CD14-positive monocyte (primary cell): ENCODE results near the gene CYP2W1. TPM values are rescaled to one million over a fixed set of nuclear protein-coding genes. Genes with fewer than 3 reads are reported as not detected.

ENCODE experiments used
- DNase-seq, 3 donors: peaks; one replicate each; pipeline ENCODE4 v3.0.0-alpha.2; 2011 to 2022
- H2AFZ ChIP-seq: 2 replicates; pipeline ENCODE4 v1.6.0; 2012; ENCODE audit warnings: mild to moderate bottlenecking, low read depth, low read length, inconsistent platforms; ENCODE audit not compliant: insufficient read depth, poor library complexity, severe bottlenecking
- H3K27ac ChIP-seq, 2 donors: 1 replicate in 1 of 2; 2 replicates in 1 of 2; pipeline ENCODE4 v1.5.1; 2012 to 2013; ENCODE audit warnings: low read length in 2 of 2, control low read depth in 1 of 2, inconsistent platforms in 1 of 2, low read depth in 1 of 2, mild to moderate bottlenecking in 1 of 2
- H3K27me3 ChIP-seq, 2 donors: one replicate each; pipeline versions ENCODE4 v1.6.0 to v1.6.1; 2011 to 2013; ENCODE audit warnings: low read length in 2 of 2; ENCODE audit not compliant: control insufficient read depth in 2 of 2, insufficient read depth in 2 of 2
- H3K36me3 ChIP-seq, 2 donors: replicated peaks in 1 of 2; 1 replicate in 1 of 2; 2 replicates in 1 of 2; pipeline versions ENCODE4 v1.5.1 to v1.6.1; 2012 to 2013; ENCODE audit warnings: low read length in 2 of 2, control low read depth in 1 of 2, inconsistent platforms in 1 of 2, mild to moderate bottlenecking in 1 of 2; ENCODE audit not compliant: insufficient read depth in 2 of 2, control insufficient read depth in 1 of 2
- H3K4me1 ChIP-seq, 2 donors: 1 replicate in 1 of 2; 2 replicates in 1 of 2; pipeline versions ENCODE4 v1.5.1 to v1.6.1; 2012 to 2013; ENCODE audit warnings: low read length in 2 of 2, control low read depth in 1 of 2, inconsistent platforms in 1 of 2, mild to moderate bottlenecking in 1 of 2, moderate library complexity in 1 of 2; ENCODE audit not compliant: insufficient read depth in 2 of 2, control insufficient read depth in 1 of 2
- H3K4me2 ChIP-seq: replicated peaks from 2 replicates; pipeline ENCODE3; 2012; ENCODE audit warnings: low read length, moderate library complexity, mild to moderate bottlenecking; ENCODE audit not compliant: poor library complexity, severe bottlenecking; ENCODE audit errors: extremely low read depth
- H3K4me3 ChIP-seq, 3 experiments: fragments of 200-600 bp in 1 of 3; sonication (generic) in 1 of 3; replicated peaks in 1 of 3; 1 replicate in 2 of 3; 2 replicates in 1 of 3; pipeline ENCODE4 v1.5.1; 2011 to 2013; ENCODE audit warnings: low read length in 3 of 3, mild to moderate bottlenecking in 3 of 3, control low read depth in 2 of 3, low read depth in 2 of 3, inconsistent platforms in 1 of 3, moderate library complexity in 1 of 3
- H3K79me2 ChIP-seq: 2 replicates; pipeline ENCODE4 v1.6.0; 2012; ENCODE audit warnings: mild to moderate bottlenecking, control low read depth, inconsistent platforms, low read length, moderate library complexity; ENCODE audit not compliant: insufficient read depth
- H3K9ac ChIP-seq: 2 replicates; pipeline ENCODE4 v1.6.0; 2017; ENCODE audit warnings: low read length, mild to moderate bottlenecking; ENCODE audit not compliant: insufficient read depth, poor library complexity, severe bottlenecking
- H3K9me3 ChIP-seq, 2 donors: replicated peaks in 1 of 2; 1 replicate in 1 of 2; 2 replicates in 1 of 2; pipeline versions ENCODE4 v1.5.1 to v1.6.1; 2012 to 2013; ENCODE audit warnings: low read length in 2 of 2, control low read depth in 1 of 2; ENCODE audit not compliant: control insufficient read depth in 1 of 2, insufficient read depth in 1 of 2
- H4K20me1 ChIP-seq: 2 replicates; pipeline ENCODE4 v1.6.0; 2012; ENCODE audit warnings: mild to moderate bottlenecking, low read length, control low read depth, moderate library complexity; ENCODE audit not compliant: insufficient read depth
- H3K27ac Mint-ChIP-seq, 7 donors: one replicate each; pipeline ENCODE4 v1.8.0; 2020; ENCODE audit warnings: mild to moderate bottlenecking in 7 of 7, mixed read lengths in 7 of 7, moderate library complexity in 6 of 7, inconsistent platforms in 2 of 7
- H3K27me3 Mint-ChIP-seq, 3 donors: one replicate each; pipeline ENCODE4 v1.8.0; 2021 to 2022; ENCODE audit warnings: low read depth in 3 of 3, mild to moderate bottlenecking in 3 of 3, mixed read lengths in 3 of 3, moderate library complexity in 3 of 3, inconsistent platforms in 1 of 3
- H3K36me3 Mint-ChIP-seq, 2 donors: one replicate each; pipeline ENCODE4 v1.8.0; 2020; ENCODE audit warnings: mixed read lengths in 2 of 2, inconsistent platforms in 1 of 2, mild to moderate bottlenecking in 1 of 2
- H3K4me1 Mint-ChIP-seq: one replicate; pipeline ENCODE4 v1.8.0; 2020; ENCODE audit warnings: mild to moderate bottlenecking, mixed read lengths
- H3K4me3 Mint-ChIP-seq, 2 donors: one replicate each; pipeline ENCODE4 v1.8.0; 2020; ENCODE audit warnings: mild to moderate bottlenecking in 2 of 2, mixed read lengths in 2 of 2, moderate library complexity in 1 of 2
- H3K9me3 Mint-ChIP-seq, 7 donors: one replicate each; pipeline ENCODE4 v1.8.0; 2020 to 2022; ENCODE audit warnings: mixed read lengths in 7 of 7, mild to moderate bottlenecking in 6 of 7, moderate library complexity in 6 of 7, inconsistent platforms in 2 of 7
- CTCF ChIP-seq: fragments of 200-600 bp; IDR thresholded peaks from one replicate; pipeline ENCODE4 v1.8.0; 2022; ENCODE audit warnings: antibody characterized with exemption, mild to moderate bottlenecking
- WGBS: methylation state at CpG from one replicate; pipeline ENCODE4 v1.1.5; 2013; ENCODE audit warnings: missing lambda C conversion rate; ENCODE audit not compliant: insufficient coverage; 5-methylcytosine and 5-hydroxymethylcytosine counted together
- intact Hi-C, 2 donors: fragments of 100-400 bp; cut with micrococcal nuclease; formaldehyde crosslinking; loops; one replicate each; pipeline versions ENCODE4 v1.15.0 to v1.15.1; 2023
- polyA plus RNA-seq, 3 donors: library from polyadenylated mRNA; depleted of rRNA in 1 of 3; unstranded in 2 of 3; stranded (reverse) in 1 of 3; fragments of 300-500 nt in 2 of 3; fragments of >200 nt in 1 of 3; fragmentation: Illumina TruSeq in 2 of 3; gene quantifications; 1 replicate in 2 of 3; 2 replicates in 1 of 3; pipeline ENCODE4 v1.2.3, GENCODE V29; 2012 to 2021

CYP2W1 gene
- polyA plus RNA-seq, 3 donors: not detected

DNA sequence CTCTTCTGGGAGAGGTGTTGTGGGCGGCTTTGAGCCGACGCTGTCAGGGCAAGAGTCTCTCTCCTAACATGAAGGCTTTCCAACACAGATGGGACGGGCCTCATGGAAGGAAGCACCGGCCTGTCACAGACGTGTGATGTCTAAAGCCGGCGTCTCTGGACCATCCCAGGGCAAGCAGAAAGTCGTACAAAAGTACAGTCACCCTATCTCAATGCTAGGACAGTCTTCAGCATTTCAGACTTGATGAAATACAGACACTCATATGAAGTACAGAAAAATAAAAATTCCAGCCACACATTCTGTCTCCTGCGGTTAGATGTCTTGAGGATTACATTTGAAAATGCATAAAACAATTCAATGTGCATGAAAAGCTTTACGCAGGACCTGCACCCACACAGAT lies 30.6 kb downstream of the CYP2W1 start:
- Histone ChIP-seq H3K27me3 (no peaks in the 10 kb centered on the region), H3K9me3 (no peaks in the 10 kb centered on the region), H2AFZ (no peak overlapping the region), H3K27ac (no peak overlapping the region), H3K9ac (no peak overlapping the region), H3K79me2 (no peaks in the 10 kb centered on the region), H3K4me3 (no peak overlapping the region), H3K4me2 (no peak overlapping the region), H3K4me1 (no peaks in the 10 kb centered on the region), H4K20me1 (peaks cover 56% of the 10 kb centered on the region), H3K36me3 (peaks cover 2 to 17% of the 10 kb centered on the region in 2 donors)
- no peak for TF ChIP-seq CTCF
- peaks cover 0 to 7% (median 2%) of the 10 kb centered on the region in 3 donors for H3K27me3 Mint-ChIP-seq
- DNase-seq: no peak
- WGBS: 94% methylated on average over 9 of the region's 11 CpGs
- H3K27ac Mint-ChIP-seq: no peak overlapping the region
- peaks cover 15 to 20% of the 10 kb centered on the region in 2 donors for H3K36me3 Mint-ChIP-seq
- H3K4me3 Mint-ChIP-seq: no peak overlapping the region
- peaks cover 3% of the 10 kb centered on the region for H3K4me1 Mint-ChIP-seq
- peaks cover 2 to 11% (median 10%) of the 10 kb centered on the region in 7 donors for H3K9me3 Mint-ChIP-seq
- intact Hi-C loops: no loop called here

DNA sequence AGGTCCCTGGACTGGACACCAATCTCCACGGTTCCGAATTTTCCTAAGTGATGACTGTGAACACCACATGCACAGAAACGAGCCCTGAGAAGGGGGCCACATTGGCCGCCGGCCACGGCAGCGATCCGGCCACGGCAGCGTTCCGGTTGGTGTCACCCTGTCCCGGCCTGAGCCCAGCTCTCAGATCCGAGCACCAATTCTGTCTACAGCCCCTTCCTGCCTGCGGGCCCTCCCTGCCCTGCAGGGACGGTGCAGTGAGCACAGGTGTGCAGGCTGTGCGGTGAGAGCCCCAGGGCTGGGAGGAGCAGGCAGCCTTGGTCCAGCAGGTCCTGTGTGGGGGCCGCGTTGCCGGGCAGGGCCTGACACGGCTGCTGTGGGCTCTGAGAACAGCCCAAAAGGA lies 31.7 kb downstream of the CYP2W1 start:
- intact Hi-C loops: no loop called here
- Mint-ChIP-seq H3K27ac (no peak overlapping the region), H3K4me1 (peaks cover 3% of the 10 kb centered on the region), H3K9me3 (peaks cover 0 to 12% (median 8%) of the 10 kb centered on the region in 7 donors), H3K27me3 (peaks cover 0 to 7% (median 2%) of the 10 kb centered on the region in 3 donors), H3K4me3 (no peak overlapping the region), H3K36me3 (peaks cover 8 to 11% of the 10 kb centered on the region in 2 donors)
- Histone ChIP-seq H4K20me1 (peaks cover 61% of the 10 kb centered on the region), H3K36me3 (peaks cover 0 to 6% of the 10 kb centered on the region in 2 donors), H2AFZ (no peak overlapping the region), H3K9ac (no peak overlapping the region), H3K9me3 (peaks cover 0 to under 1% of the 10 kb centered on the region in 2 donors), H3K4me2 (no peak overlapping the region), H3K79me2 (no peaks in the 10 kb centered on the region), H3K4me3 (no peak overlapping the region), H3K4me1 (no peaks in the 10 kb centered on the region), H3K27ac (no peak overlapping the region), H3K27me3 (no peaks in the 10 kb centered on the region)
- no peak for DNase-seq
- 97% methylated on average over 20 of the region's 20 CpGs for WGBS
- no peak for TF ChIP-seq CTCF
